ENCODE results near the gene XRCC3.

GRCh38 chr14:103739793-103740501 is 24.7 kb upstream of the XRCC3 start:
- TF ChIP-seq BHLHE40 (IDR thresholded peaks at IDR 0.05; ENCODE audit: borderline replicate concordance) (no peak), SUZ12 (IDR thresholded peaks at IDR 0.05) (no peak), LEF1 (IDR thresholded peaks at IDR 0.05; ENCODE audit: borderline replicate concordance) (no peak), FOXA1 (IDR thresholded peaks at IDR 0.05) (no peak), FOXM1 (IDR thresholded peaks at IDR 0.05; ENCODE audit: borderline replicate concordance) (no peak), NFRKB (IDR thresholded peaks at IDR 0.05) (no peak), SP1 (IDR thresholded peaks at IDR 0.05) (no peak), CTBP1 (IDR thresholded peaks at IDR 0.05; ENCODE audit: borderline replicate concordance) (no peak)
